ENCODE data around the gene PMEPA1. TPM values are rescaled to one million over a fixed set of nuclear protein-coding genes. Genes with fewer than 3 reads are reported as not detected.

PMEPA1 gene
- total and polyA plus RNA-seq, 2 experiments from 2014 or later: 7.3 to 15.4 TPM

DNA sequence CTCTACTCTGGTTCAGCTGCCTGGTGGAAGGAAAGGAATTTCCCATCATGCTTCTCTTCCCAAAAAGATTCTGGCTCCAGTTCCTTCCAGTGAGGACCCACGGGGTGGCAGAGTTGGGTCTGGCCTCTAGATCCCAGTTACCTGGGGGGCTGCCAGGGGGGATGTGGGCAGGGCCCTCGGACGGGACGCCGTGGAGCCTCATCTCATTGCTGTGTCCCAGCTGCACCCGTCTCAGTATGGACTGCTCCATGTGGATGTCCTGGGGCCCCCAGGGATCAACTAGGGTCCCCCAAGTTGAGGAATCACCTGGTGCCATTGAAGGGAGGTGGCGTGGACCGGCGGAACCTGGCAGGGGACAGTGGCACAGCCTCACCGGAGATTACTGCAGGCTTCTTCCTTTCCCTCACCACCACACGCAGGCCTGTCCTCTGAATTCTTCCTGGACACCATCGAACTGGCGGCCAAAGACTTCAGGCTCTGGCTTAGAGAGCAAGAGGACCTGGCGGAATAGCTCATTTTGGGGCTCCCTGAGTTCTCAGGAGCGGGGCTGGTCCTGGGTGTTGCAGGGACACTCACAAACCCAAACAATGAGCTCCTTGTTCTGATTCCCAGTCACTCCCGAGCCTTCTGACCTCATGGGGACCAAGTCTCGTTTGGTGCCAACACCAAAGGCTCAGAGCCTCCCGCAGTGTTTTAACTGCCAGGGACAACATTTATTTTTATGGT is 98.1 kb downstream of the PMEPA1 start:
- peaks cover 10% of the 10 kb centered on the region for H3K27me3 Mint-ChIP-seq (ENCODE audit: insufficient read depth, low read depth, poor library complexity)
- H3K4me3 Mint-ChIP-seq: no peak overlapping the region

More for the DNA sequence above, 98.1 kb downstream of the PMEPA1 start:
- H4K20me1 ChIP-seq (replicated peaks; ENCODE audit: insufficient read depth): no peaks in the 10 kb centered on the region
- DNase-seq (ENCODE audit: low spot score): no peak
- Mint-ChIP-seq H3K9me3 (no peaks in the 10 kb centered on the region), H3K4me1 (no peaks in the 10 kb centered on the region; the same call in 2 of the 3 replicates), H3K27ac (no peak overlapping the region), H3K36me3 (ENCODE audit: low read depth) (no peaks in the 10 kb centered on the region)
- 0 out of 2 replicates have a peak, but pooled peaks cover 2% of the 10 kb centered on the region for H3K9me2 ChIP-seq (ENCODE audit: insufficient read depth)
- H3K4me2 ChIP-seq: no peak overlapping the region
- H3F3A ChIP-seq (replicated peaks; ENCODE audit: low read depth): no peaks in the 10 kb centered on the region
- H3K4me3 ChIP-seq: no peak overlapping the region
- H3K36me3 ChIP-seq (ENCODE audit: insufficient read depth): no peaks in the 10 kb centered on the region
- no peak for TF ChIP-seq JUNB (IDR thresholded peaks at IDR 0.05; ENCODE audit: unreplicated experiment)
- TF ChIP-seq, protein P1, sequence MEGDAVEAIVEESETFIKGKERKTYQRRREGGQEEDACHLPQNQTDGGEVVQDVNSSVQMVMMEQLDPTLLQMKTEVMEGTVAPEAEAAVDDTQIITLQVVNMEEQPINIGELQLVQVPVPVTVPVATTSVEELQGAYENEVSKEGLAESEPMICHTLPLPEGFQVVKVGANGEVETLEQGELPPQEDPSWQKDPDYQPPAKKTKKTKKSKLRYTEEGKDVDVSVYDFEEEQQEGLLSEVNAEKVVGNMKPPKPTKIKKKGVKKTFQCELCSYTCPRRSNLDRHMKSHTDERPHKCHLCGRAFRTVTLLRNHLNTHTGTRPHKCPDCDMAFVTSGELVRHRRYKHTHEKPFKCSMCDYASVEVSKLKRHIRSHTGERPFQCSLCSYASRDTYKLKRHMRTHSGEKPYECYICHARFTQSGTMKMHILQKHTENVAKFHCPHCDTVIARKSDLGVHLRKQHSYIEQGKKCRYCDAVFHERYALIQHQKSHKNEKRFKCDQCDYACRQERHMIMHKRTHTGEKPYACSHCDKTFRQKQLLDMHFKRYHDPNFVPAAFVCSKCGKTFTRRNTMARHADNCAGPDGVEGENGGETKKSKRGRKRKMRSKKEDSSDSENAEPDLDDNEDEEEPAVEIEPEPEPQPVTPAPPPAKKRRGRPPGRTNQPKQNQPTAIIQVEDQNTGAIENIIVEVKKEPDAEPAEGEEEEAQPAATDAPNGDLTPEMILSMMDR (conservative IDR thresholded peaks at IDR 0.05; ENCODE audit: low read depth in 2 of 2): no peak
- TF ChIP-seq STAT1 (IDR thresholded peaks at IDR 0.05; ENCODE audit: unreplicated experiment): no peak
- no peak for TF ChIP-seq EZH2phosphoT487 (IDR thresholded peaks at IDR 0.05; ENCODE audit: unreplicated experiment)
- no peak for TF ChIP-seq REST (IDR thresholded peaks at IDR 0.05; ENCODE audit: unreplicated experiment)
- no peak for TF ChIP-seq POLR2AphosphoS5 (IDR thresholded peaks at IDR 0.05; ENCODE audit: low read depth)
- TF ChIP-seq ETS1 (IDR thresholded peaks at IDR 0.05): no peak
- TF ChIP-seq ZNF114 (CRISPR knock-in tag; IDR thresholded peaks at IDR 0.05): no peak
- TF ChIP-seq ZNF331 (CRISPR knock-in tag; IDR thresholded peaks at IDR 0.05; ENCODE audit: low read depth): no peak
- no peak for TF ChIP-seq EZH2 (IDR thresholded peaks at IDR 0.05; ENCODE audit: low read depth, unreplicated experiment)
- TF ChIP-seq ZNF462 (CRISPR knock-in tag; IDR thresholded peaks at IDR 0.05): no peak
- no peak for TF ChIP-seq NANOG (IDR thresholded peaks at IDR 0.05; ENCODE audit: borderline replicate concordance)
- TF ChIP-seq CREB1 (CRISPR knock-in tag; IDR thresholded peaks at IDR 0.05; ENCODE audit: low read depth): no peak
- no peaks in the 10 kb centered on the region for H3K4me1 ChIP-seq (ENCODE audit: insufficient read depth)
- no peaks in the 10 kb centered on the region for H3K27me3 ChIP-seq (ENCODE audit: insufficient read depth)
- ATAC-seq: no peak
- no peak overlapping the region for H2AFZ ChIP-seq
- H3K27ac ChIP-seq (ENCODE audit: low read depth): no peak overlapping the region
- H3K79me2 ChIP-seq (replicated peaks; ENCODE audit: insufficient read depth): no peaks in the 10 kb centered on the region

All from GM23338 (cell line).